Dermis lymphatic vessel endothelial cell (primary cell): ENCODE data around the gene CLIP4. TPM values are rescaled to one million over a fixed set of nuclear protein-coding genes. Genes with fewer than 3 reads are reported as not detected.

Source experiments
- total RNA-seq: library from RNA; depleted of rRNA; stranded (reverse); fragments of >200 nt; gene quantifications from 2 replicates; pipeline ENCODE4 v1.2.1, GENCODE V29; 2014

Gene CLIP4, protein sequence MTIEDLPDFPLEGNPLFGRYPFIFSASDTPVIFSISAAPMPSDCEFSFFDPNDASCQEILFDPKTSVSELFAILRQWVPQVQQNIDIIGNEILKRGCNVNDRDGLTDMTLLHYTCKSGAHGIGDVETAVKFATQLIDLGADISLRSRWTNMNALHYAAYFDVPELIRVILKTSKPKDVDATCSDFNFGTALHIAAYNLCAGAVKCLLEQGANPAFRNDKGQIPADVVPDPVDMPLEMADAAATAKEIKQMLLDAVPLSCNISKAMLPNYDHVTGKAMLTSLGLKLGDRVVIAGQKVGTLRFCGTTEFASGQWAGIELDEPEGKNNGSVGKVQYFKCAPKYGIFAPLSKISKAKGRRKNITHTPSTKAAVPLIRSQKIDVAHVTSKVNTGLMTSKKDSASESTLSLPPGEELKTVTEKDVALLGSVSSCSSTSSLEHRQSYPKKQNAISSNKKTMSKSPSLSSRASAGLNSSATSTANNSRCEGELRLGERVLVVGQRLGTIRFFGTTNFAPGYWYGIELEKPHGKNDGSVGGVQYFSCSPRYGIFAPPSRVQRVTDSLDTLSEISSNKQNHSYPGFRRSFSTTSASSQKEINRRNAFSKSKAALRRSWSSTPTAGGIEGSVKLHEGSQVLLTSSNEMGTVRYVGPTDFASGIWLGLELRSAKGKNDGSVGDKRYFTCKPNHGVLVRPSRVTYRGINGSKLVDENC
- 5.4 and 5.9 TPM in 2 replicates for total RNA-seq

DNA sequence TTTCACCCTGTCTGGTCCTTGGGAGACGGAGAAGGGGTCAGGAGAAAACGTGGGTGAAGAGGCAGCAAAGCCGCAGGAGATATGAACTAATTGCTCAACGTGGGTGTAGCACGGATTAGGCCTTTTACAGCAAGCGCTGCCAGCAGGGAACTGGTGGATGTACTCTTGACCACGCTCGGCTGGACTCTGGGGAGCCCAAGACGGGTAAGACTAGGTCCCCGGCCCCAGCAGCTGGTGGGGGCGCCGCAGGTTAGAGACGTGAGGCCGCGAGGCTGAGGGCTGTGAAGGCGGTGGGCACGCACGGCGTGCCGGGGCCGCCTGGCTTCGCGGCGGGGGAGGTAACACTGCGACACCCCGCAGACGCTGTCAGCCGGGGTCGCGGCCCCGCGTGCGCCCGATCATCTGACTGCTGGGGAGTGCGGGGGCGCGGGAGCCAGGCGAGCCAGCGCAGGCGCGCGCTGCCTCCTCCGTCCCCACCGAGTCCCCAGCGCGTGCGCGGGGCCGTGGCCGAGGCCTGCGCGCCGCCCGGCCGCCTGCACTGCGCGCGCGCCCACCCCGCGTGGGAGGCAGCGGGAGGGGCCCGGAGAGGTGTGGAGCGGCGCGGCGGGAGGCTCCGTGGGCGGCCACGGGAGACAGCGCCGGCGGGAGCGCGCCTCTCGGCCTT lies at the start of gene CLIP4:
TSS of gene CLIP4 (plus strand) at position 470 of the 664 bp plus-strand sequence. CDS start 5,974 bp downstream, outside the sequence.

DNA sequence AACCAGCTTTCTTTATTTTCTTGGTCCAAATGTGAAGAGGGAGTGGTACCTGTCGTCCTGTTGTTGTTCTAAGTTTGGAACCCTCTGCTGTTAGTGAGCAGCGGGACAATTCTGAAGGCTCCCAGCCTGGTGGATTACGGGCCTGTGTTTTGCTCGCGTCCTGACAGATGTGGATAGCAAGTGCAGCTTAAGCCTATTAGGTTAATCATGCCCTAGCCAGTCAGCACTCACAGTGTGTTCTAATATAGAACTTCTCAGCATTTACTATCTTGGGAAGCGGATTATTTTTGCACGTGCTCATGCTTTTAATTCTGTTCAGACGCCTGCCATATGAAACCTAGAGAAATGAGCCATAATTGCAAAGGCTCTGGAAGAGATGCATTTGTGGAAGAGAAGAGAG lies 40.8 kb upstream of the CLIP4 start, which contains the start of gene PCARE:
TSS of gene PCARE (minus strand) at position 113 of the 400 bp plus-strand sequence. CDS start 262 bp downstream, outside the sequence.

Other genes with a start within 250 kb of the CLIP4 start
- gene TRMT61B, start 245.1 kb upstream of the CLIP4 start, total RNA-seq, result 9.4 and 10.0 TPM in 2 replicates
- gene WDR43, start 220.7 kb upstream of the CLIP4 start, total RNA-seq, result 35.1 and 54.6 TPM in 2 replicates
- gene TOGARAM2, start 134.1 kb upstream of the CLIP4 start, total RNA-seq, result under 0.01 TPM in 1 of 2 replicates, not detected in the other
- not detected in 2 replicates for gene PCARE, start 40.9 kb upstream of the CLIP4 start, total RNA-seq